ENCODE measurements around the gene PCP4.

PCP4 gene

DNA sequence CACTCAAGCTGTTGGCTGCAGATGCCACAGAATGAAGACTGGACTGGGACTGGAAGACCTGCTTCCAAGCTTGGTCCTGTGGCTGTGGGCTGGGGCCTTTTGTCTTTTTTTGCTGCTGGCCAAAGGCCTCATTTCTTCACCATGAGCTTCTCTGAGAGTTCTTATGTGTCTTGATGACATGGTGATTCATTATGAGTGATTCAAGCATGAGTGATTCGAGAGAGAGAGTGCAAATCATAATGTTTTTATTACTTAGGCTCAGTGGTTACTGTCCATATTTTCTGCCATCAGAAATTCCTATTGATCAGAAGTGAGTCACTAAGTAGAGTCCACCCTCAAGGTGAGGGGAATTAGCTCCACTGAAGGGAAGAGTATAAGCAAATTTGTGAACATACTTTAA lies 94.0 kb downstream of the PCP4 start:
- DNase-seq (ENCODE audit: extremely low read depth, low read depth), result no peak
- TF ChIP-seq, protein P1, sequence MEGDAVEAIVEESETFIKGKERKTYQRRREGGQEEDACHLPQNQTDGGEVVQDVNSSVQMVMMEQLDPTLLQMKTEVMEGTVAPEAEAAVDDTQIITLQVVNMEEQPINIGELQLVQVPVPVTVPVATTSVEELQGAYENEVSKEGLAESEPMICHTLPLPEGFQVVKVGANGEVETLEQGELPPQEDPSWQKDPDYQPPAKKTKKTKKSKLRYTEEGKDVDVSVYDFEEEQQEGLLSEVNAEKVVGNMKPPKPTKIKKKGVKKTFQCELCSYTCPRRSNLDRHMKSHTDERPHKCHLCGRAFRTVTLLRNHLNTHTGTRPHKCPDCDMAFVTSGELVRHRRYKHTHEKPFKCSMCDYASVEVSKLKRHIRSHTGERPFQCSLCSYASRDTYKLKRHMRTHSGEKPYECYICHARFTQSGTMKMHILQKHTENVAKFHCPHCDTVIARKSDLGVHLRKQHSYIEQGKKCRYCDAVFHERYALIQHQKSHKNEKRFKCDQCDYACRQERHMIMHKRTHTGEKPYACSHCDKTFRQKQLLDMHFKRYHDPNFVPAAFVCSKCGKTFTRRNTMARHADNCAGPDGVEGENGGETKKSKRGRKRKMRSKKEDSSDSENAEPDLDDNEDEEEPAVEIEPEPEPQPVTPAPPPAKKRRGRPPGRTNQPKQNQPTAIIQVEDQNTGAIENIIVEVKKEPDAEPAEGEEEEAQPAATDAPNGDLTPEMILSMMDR (IDR thresholded peaks at IDR 0.05; ENCODE audit: low read depth, low read length, missing control alignments), result no peak
- no peak overlapping the region for H3K4me3 ChIP-seq (replicated peaks; ENCODE audit: low read depth, low read length)

DNA sequence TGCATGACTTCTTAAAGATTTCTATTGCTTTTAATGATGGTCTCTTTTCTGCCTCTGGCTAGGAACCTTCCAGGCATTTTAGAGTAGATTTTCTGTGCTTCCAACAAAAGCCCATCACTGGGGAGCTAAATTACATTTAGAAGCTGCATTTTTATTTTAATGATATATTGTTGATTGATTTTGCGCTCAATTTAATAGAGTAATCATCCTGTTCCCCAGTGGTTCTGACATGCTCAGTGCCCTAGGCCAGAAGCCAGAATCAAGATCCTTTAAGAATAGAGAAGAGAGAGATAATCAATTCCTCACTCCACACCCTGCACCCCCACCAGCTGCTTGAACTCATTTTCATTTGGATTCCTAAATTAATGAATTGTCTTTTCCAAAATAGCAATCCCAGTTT lies 97.8 kb downstream of the PCP4 start:
- TF ChIP-seq, protein P1 (IDR thresholded peaks at IDR 0.05; ENCODE audit: low read depth, low read length, missing control alignments), result no peak

DNA sequence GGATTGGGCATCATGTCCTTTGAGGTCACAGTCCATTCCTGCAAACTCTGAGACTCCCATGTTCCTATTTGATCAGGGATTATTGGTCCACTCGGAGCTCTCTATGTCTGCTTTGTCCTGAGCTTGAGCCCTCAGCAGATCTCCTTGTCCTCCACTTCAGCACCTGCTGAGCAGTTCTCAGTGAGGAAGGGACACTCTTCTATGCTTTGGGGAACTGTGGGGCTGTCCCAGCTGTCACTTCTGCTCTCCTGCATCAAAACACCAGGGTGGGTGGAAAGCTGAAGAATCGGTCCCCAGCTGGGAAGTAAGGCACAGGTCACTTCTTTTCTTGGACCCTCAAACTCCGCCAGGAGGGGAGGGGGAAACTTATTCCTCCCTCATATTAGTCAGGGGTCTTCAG lies 99.5 kb downstream of the PCP4 start:
- no peak overlapping the region for H3K4me3 ChIP-seq (replicated peaks; ENCODE audit: low read depth, low read length)
- DNase-seq (ENCODE audit: extremely low read depth, low read depth), result no peak
- TF ChIP-seq, protein P1 (IDR thresholded peaks at IDR 0.05; ENCODE audit: low read depth, low read length, missing control alignments), result no peak

More for the DNA sequence above, 97.8 kb downstream of the PCP4 start:
- H3K4me3 ChIP-seq (replicated peaks; ENCODE audit: low read depth, low read length), result no peak overlapping the region
- DNase-seq (ENCODE audit: extremely low read depth, low read depth), result no peak

DNA sequence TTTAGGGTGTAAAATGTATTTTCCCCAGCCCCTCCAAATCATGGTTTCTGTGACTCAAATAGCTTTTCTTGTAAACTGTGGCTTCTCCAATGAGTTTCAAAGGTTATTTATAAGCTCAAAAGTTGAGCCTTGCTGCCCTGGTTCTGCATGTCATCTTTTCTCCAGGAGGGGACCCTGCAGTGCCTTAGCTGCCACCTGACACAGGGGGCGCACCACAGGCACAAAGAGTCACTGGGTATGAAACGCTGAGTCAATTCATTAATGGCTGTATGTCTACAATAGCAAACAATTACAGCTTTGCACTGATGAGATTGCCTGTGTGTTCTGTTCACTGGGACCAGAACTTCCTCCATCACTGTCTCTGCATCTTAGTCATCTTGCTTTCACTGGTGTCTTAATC lies 100.8 kb downstream of the PCP4 start:
- DNase-seq (ENCODE audit: extremely low read depth, low read depth), result no peak
- TF ChIP-seq, protein P1 (IDR thresholded peaks at IDR 0.05; ENCODE audit: low read depth, low read length, missing control alignments), result no peak
- no peak overlapping the region for H3K4me3 ChIP-seq (replicated peaks; ENCODE audit: low read depth, low read length)

DNA sequence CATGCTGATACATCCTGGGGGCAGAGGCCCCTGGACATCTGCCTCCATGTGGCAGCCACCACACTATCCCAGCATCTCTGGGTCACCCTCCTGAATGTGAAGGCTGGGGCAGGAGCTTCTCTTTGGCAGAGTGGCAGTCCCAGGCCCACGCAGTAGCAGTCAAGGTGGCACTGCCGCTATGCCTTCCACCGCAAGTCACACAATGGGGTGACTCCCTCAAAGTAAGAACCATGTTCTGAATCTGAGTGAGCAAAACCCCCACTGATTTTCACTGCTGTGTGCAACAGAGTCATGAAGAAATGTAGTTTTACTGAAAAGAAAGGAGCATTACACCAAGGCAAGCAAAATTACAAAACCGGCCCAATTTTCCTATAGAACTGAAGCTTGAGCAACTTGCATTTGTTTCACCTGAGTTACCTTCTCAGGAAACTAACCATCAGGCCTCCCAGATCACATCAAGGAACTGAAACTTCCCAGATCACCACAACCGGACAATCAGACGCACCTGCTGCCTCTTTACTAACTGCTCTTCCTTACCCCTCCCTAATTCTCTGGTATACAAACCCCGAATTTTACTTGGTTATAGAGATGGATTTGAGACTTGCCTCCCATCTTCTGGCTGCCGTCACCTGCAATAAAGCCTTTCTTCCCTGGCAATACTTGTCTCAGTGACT lies 102.6 kb downstream of the PCP4 start:
- H3K4me3 ChIP-seq (replicated peaks; ENCODE audit: low read depth, low read length), result no peak overlapping the region
- TF ChIP-seq, protein P1 (IDR thresholded peaks at IDR 0.05; ENCODE audit: low read depth, low read length, missing control alignments), result no peak
- no peak for DNase-seq (ENCODE audit: extremely low read depth, low read depth)

DNA sequence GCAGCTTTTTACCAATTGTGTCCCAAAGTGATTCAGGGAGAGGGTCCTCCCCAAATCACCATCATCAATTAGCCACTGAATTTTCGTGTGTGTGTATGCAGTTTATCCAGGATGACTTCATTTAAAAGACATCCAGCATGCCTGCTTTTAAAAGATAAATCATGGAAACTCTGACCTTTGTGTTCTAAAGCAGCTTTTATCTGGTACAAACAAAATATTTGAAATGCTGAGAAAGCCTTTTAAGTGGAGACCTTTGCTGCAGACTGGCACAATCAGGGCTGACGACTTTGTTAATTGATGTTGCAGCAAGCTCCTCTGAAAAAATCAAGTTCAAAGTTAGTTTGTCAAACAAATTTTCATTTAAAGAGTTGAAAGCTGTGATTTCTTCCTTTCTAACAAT lies 104.7 kb downstream of the PCP4 start:
- H3K4me3 ChIP-seq (replicated peaks; ENCODE audit: low read depth, low read length), result no peak overlapping the region
- TF ChIP-seq, protein P1 (IDR thresholded peaks at IDR 0.05; ENCODE audit: low read depth, low read length, missing control alignments), result no peak
- no peak for DNase-seq (ENCODE audit: extremely low read depth, low read depth)

DNA sequence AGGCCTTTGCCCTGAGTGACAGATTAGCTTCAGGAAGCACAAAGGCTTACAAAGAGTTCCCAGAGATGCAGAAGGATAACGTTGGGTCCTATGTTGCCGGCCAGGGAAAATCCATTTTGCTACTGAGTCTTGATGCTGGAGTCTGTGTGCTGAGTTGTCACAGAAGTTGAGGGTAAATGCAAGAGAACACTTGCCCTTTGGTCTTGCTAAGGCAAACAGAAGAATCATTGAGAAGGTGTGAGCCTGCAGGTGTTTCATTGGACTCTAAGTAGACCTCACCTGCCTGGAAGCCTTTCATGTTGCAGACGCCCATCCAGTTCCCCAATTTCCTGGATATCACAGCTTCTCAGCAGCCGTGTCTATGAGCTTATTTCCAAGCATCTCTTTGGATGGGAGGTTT lies 105.2 kb downstream of the PCP4 start:
- no peak for DNase-seq (ENCODE audit: extremely low read depth, low read depth)
- TF ChIP-seq, protein P1 (IDR thresholded peaks at IDR 0.05; ENCODE audit: low read depth, low read length, missing control alignments), result no peak
- no peak overlapping the region for H3K4me3 ChIP-seq (replicated peaks; ENCODE audit: low read depth, low read length)
